Measurements from ENCODE around the gene TMPRSS9.

TMPRSS9 gene

GRCh38 chr19:2474232-2475017 lies 114.4 kb downstream of the TMPRSS9 start (continued):
- TF ChIP-seq SCRT1 (tag by site-specific recombination; IDR thresholded peaks at IDR 0.05; ENCODE audit: borderline replicate concordance) (no peak), CTCF (tag by site-specific recombination; IDR thresholded peaks at IDR 0.05) (peak; percentile 98), ZBTB49 (tag by site-specific recombination; IDR thresholded peaks at IDR 0.05; ENCODE audit: low read depth) (no peak), ZBTB11 (tag by site-specific recombination; conservative IDR thresholded peaks at IDR 0.05; ENCODE audit: low read depth) (peak; percentile 37), OVOL3 (tag by site-specific recombination; IDR thresholded peaks at IDR 0.05) (no peak), PATZ1 (tag by site-specific recombination; IDR thresholded peaks at IDR 0.05) (peak; percentile 98), ZSCAN5A (tag by site-specific recombination; IDR thresholded peaks at IDR 0.05) (no peak), ZNF248 (tag by site-specific recombination; IDR thresholded peaks at IDR 0.05) (no peak), HIC1 (tag by site-specific recombination; IDR thresholded peaks at IDR 0.05) (peak; percentile 99), ZNF639 (tag by site-specific recombination; IDR thresholded peaks at IDR 0.05) (no peak), ZNF416 (tag by site-specific recombination; IDR thresholded peaks at IDR 0.05) (no peak), ZNF654 (tag by site-specific recombination; IDR thresholded peaks at IDR 0.05; ENCODE audit: low read depth) (peak; percentile 78), ZNF488 (tag by site-specific recombination; IDR thresholded peaks at IDR 0.05) (no peak), ZNF2 (tag by site-specific recombination; IDR thresholded peaks at IDR 0.05) (peak; percentile 69; the same call in 1 of the 2 replicates), ZNF449 (tag by site-specific recombination; IDR thresholded peaks at IDR 0.05) (no peak), SP2 (tag by site-specific recombination; IDR thresholded peaks at IDR 0.05) (peak; percentile 74), ZNF629 (tag by site-specific recombination; IDR thresholded peaks at IDR 0.05) (peak; percentile 78), ZNF776 (tag by site-specific recombination; IDR thresholded peaks at IDR 0.05; ENCODE audit: borderline replicate concordance) (no peak), ZNF548 (tag by site-specific recombination; IDR thresholded peaks at IDR 0.05) (no peak)

Data from HEK293 (cell line).